ENCODE data around the gene LRRFIP2. TPM values are rescaled to one million over a fixed set of nuclear protein-coding genes. Genes with fewer than 3 reads are reported as not detected.

LRRFIP2 gene
- total RNA-seq, 1 experiment from 2014 or later, result 40.2 TPM

DNA sequence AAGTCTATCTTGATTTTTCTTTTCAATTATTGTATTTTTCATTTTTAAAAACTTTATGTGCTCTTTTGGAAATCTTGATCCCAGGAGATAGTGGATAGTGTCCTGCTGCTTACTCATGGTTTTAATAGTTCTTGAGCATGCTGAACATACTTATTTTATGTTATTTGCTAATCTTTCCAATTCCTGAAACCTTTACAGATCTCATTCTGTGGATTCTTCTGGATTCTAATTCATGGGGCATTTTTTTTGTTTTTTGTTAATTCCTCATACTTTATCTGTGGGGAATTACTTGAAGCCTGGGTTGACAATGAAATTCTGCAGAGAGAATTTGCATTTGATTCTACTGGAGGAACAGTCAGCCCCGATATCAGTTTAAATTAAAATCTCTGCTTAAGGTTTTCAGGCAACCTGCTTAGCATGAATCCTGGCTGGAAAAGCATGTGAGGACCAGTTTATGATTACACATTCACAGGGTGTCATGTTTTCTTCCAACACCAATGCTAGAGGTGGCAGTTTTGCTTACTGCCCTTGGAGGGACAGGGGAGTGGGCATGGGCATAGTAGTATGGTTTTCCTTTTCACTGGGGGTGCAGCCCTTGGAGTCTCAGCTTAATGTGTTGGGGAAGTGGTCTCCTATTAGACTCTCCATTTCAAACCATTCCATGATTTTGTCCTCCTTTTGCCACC lies 135.1 kb downstream of the LRRFIP2 start:
- H3K27me3 ChIP-seq (ENCODE audit: insufficient read depth, low read depth), result no peaks in the 10 kb centered on the region
- H3F3A ChIP-seq (ENCODE audit: insufficient read depth, low read depth), result no peaks in the 10 kb centered on the region
- H4K20me1 ChIP-seq (ENCODE audit: insufficient read depth), result no peaks in the 10 kb centered on the region
- no peaks in the 10 kb centered on the region for H3K9me3 ChIP-seq (ENCODE audit: insufficient read depth, low read depth)
- POLR2A ChIA-PET (ENCODE audit: unreplicated experiment), result no interaction called here
- H3K36me3 ChIP-seq (ENCODE audit: low read depth), result peaks cover under 1% of the 10 kb centered on the region; the same call in 1 of the 2 replicates
- no peaks in the 10 kb centered on the region for H3K79me2 ChIP-seq (ENCODE audit: low read depth)
- H3K4me1 ChIP-seq (replicated peaks; ENCODE audit: insufficient read depth), result no peaks in the 10 kb centered on the region
- TF ChIP-seq, protein P1, sequence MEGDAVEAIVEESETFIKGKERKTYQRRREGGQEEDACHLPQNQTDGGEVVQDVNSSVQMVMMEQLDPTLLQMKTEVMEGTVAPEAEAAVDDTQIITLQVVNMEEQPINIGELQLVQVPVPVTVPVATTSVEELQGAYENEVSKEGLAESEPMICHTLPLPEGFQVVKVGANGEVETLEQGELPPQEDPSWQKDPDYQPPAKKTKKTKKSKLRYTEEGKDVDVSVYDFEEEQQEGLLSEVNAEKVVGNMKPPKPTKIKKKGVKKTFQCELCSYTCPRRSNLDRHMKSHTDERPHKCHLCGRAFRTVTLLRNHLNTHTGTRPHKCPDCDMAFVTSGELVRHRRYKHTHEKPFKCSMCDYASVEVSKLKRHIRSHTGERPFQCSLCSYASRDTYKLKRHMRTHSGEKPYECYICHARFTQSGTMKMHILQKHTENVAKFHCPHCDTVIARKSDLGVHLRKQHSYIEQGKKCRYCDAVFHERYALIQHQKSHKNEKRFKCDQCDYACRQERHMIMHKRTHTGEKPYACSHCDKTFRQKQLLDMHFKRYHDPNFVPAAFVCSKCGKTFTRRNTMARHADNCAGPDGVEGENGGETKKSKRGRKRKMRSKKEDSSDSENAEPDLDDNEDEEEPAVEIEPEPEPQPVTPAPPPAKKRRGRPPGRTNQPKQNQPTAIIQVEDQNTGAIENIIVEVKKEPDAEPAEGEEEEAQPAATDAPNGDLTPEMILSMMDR (conservative IDR thresholded peaks at IDR 0.05), result no peak
- TF ChIP-seq EZH2 (IDR thresholded peaks at IDR 0.05; ENCODE audit: low read depth), result no peak
- no peak for DNase-seq
- intact Hi-C loops (cut with micrococcal nuclease; ENCODE audit: unreplicated experiment), result no loop called here
- no peak overlapping the region for H3K4me2 ChIP-seq
- BruUV-seq (replicated peaks), result no TSS peak
- CTCF ChIA-PET, result no interaction called here
- no peak overlapping the region for H3K4me3 ChIP-seq
- no peaks in the 10 kb centered on the region for H3K9me2 ChIP-seq (ENCODE audit: insufficient read depth)
- no peak overlapping the region for H3K27ac ChIP-seq
- no peak overlapping the region for H2AFZ ChIP-seq

DNA sequence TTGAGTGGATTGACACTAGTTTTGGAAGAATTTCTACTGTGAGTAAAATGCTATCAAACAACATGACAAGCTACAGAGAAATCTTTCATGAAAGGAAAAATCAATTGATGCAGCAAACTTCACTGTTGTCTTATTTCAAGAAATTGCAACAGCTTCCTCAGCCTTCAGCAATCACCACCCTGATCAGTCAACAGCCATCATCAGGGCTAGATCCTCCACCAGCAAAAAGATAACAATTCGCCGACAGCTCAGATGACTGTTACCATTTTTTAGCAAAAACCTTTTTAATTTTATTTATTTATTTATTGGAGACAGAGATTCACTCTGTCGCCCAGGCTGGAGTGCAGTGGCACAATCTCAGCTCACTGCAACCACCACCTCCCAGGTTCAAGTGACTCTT lies 137.0 kb downstream of the LRRFIP2 start:
- TF ChIP-seq, protein P1 (conservative IDR thresholded peaks at IDR 0.05), result no peak
- no peak for TF ChIP-seq EZH2 (IDR thresholded peaks at IDR 0.05; ENCODE audit: low read depth)
- no peak for DNase-seq
- no peaks in the 10 kb centered on the region for H3K9me3 ChIP-seq (ENCODE audit: insufficient read depth, low read depth)
- H2AFZ ChIP-seq, result no peak overlapping the region
- no peaks in the 10 kb centered on the region for H3K79me2 ChIP-seq (ENCODE audit: low read depth)
- H3K4me2 ChIP-seq, result no peak overlapping the region
- CTCF ChIA-PET, result no interaction called here
- H3K27me3 ChIP-seq (ENCODE audit: insufficient read depth, low read depth), result no peaks in the 10 kb centered on the region
- no peak overlapping the region for H3K4me3 ChIP-seq
- intact Hi-C loops (cut with micrococcal nuclease; ENCODE audit: unreplicated experiment), result no loop called here
- POLR2A ChIA-PET (ENCODE audit: unreplicated experiment), result no interaction called here
- BruUV-seq (replicated peaks), result no TSS peak
- H4K20me1 ChIP-seq (ENCODE audit: insufficient read depth), result no peaks in the 10 kb centered on the region
- no peak overlapping the region for H3K27ac ChIP-seq
- H3K4me1 ChIP-seq (replicated peaks; ENCODE audit: insufficient read depth), result no peaks in the 10 kb centered on the region
- no peaks in the 10 kb centered on the region for H3F3A ChIP-seq (ENCODE audit: insufficient read depth, low read depth)
- H3K9me2 ChIP-seq (ENCODE audit: insufficient read depth), result no peaks in the 10 kb centered on the region
- peaks cover 4% of the 10 kb centered on the region; the same call in 1 of the 2 replicates for H3K36me3 ChIP-seq (ENCODE audit: low read depth)

DNA sequence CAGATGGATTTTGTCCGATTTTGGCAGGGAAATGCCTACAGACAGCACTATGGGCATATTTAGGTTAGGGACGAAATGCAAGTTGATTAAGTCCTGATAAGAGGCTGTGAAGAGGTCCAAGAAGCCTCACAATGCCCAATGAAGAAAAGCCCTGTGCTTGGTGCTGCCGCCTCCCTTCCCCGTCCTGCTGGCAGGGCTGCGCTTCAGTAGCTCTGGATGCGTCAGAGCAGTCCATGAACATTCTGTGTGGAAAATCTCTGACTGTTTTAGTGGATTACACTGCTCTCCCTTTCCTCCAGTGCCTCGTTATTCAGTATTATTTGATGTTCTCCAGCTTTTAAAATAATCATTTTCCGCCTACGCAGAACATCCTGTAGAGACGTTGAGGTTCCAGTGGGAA lies 141.4 kb downstream of the LRRFIP2 start:
- no peaks in the 10 kb centered on the region for H3K79me2 ChIP-seq (ENCODE audit: low read depth)
- no peaks in the 10 kb centered on the region for H3F3A ChIP-seq (ENCODE audit: insufficient read depth, low read depth)
- CTCF ChIA-PET, result no interaction called here
- H3K9me2 ChIP-seq (ENCODE audit: insufficient read depth), result no peaks in the 10 kb centered on the region
- H3K36me3 ChIP-seq (ENCODE audit: low read depth), result peaks cover 12% of the 10 kb centered on the region
- no peak overlapping the region for H2AFZ ChIP-seq
- no TSS peak for BruUV-seq (replicated peaks)
- no peaks in the 10 kb centered on the region for H3K4me1 ChIP-seq (replicated peaks; ENCODE audit: insufficient read depth)
- intact Hi-C loops (cut with micrococcal nuclease; ENCODE audit: unreplicated experiment), result no loop called here
- no peak for TF ChIP-seq EZH2 (IDR thresholded peaks at IDR 0.05; ENCODE audit: low read depth)
- no peaks in the 10 kb centered on the region for H3K27me3 ChIP-seq (ENCODE audit: insufficient read depth, low read depth)
- no peaks in the 10 kb centered on the region for H3K9me3 ChIP-seq (ENCODE audit: insufficient read depth, low read depth)
- no peaks in the 10 kb centered on the region for H4K20me1 ChIP-seq (ENCODE audit: insufficient read depth)
- H3K4me2 ChIP-seq, result no peak overlapping the region
- POLR2A ChIA-PET (ENCODE audit: unreplicated experiment), result no interaction called here
- no peak overlapping the region for H3K27ac ChIP-seq
- DNase-seq, result no peak
- H3K4me3 ChIP-seq, result no peak overlapping the region

All from PC-9 (cell line).